HepG2 (cell line): ENCODE results near the gene MAN2C1. TPM values are rescaled to one million over a fixed set of nuclear protein-coding genes. Genes with fewer than 3 reads are reported as not detected.
"Not testable (repeated sequence)": the region's sequence is repeated elsewhere in the genome, so short reads cannot be mapped to it uniquely, and the experiment has no call there.

ENCODE experiments used
- ATAC-seq: fragments of 200-7000 bp; cut with Tn5 transposase; 3 replicates; pipeline ENCODE4 v1.9.1; 2020; ENCODE audit warnings: mild to moderate bottlenecking, moderate library complexity
- BruUV-seq: library from RNA; stranded (reverse); fragments of 400-500 nt; replicated peaks from 2 replicates; lab custom pipeline; 2021; lab: Mats Ljungman, UMichigan
- CTCF ChIA-PET: fragments of 300-600 bp; formaldehyde crosslinking; extraction: SDS; loops from one replicate; lab custom pipeline; 2021; ENCODE audit warnings: low total read pairs, inconsistent platforms, low intra/inter-chr PET ratio; lab: Yijun Ruan, JAX
- POLR2A ChIA-PET: fragments of 350-600 bp; sonication (Branson Sonifier 250); formaldehyde crosslinking; loops from one replicate; lab custom pipeline; 2020; ENCODE audit warnings: antibody characterized with exemption, inconsistent platforms; lab: Yijun Ruan, JAX
- DNase-seq: peaks from one replicate; pipeline ENCODE4 v3.0.0-alpha.2; 2015; ENCODE audit warnings: low spot score
- FAIRE-seq: peaks from 3 replicates; lab custom pipeline; 2011; peaks lifted over from hg19 to GRCh38; lab: Jason Lieb, UNC
- H2AFZ ChIP-seq: one replicate; pipeline ENCODE4 v1.6.1; 2011; ENCODE audit warnings: low read length, inconsistent platforms
- H3K27ac ChIP-seq: fragments of 300-600 bp; 3 replicates; pipeline ENCODE4 v1.8.0; 2011; ENCODE audit warnings: mixed run types, mild to moderate bottlenecking, mixed read lengths, low read length, inconsistent platforms; ENCODE audit not compliant: insufficient read depth; ENCODE audit errors: extremely low read length
- H3K27me3 ChIP-seq, 2 experiments: fragments of 200-600 bp in 1 of 2; 2 replicates in 1 of 2; 3 replicates in 1 of 2; pipeline versions ENCODE4 v1.6.0 to v1.8.0; 2011; ENCODE audit warnings: low read length in 2 of 2, mild to moderate bottlenecking in 2 of 2, moderate library complexity in 2 of 2, inconsistent platforms in 1 of 2; ENCODE audit not compliant: insufficient read depth in 2 of 2, control insufficient read depth in 1 of 2
- H3K36me3 ChIP-seq, 2 experiments: fragments of 200-600 bp in 1 of 2; replicated peaks in 1 of 2; 2 replicates in 1 of 2; 3 replicates in 1 of 2; pipeline versions ENCODE4 v1.5.1 to v1.8.0; 2011; ENCODE audit warnings: low read length in 2 of 2, inconsistent platforms in 1 of 2; ENCODE audit not compliant: insufficient read depth in 2 of 2, control insufficient read depth in 1 of 2
- H3K4me1 ChIP-seq: 2 replicates; pipeline ENCODE4 v1.5.1; 2012; ENCODE audit warnings: low read length, inconsistent platforms; ENCODE audit not compliant: insufficient read depth
- H3K4me2 ChIP-seq: 2 replicates; pipeline ENCODE4 v1.6.0; 2011; ENCODE audit warnings: low read depth, low read length, inconsistent platforms
- H3K4me3 ChIP-seq, 3 experiments: fragments of 200-600 bp in 1 of 3; sonication (generic), shearing (Covaris generic) in 1 of 3; replicated peaks in 1 of 3; 2 replicates each; pipeline ENCODE4 v1.5.1; 2011 to 2016; ENCODE audit warnings: low read length in 3 of 3, inconsistent platforms in 2 of 3, low read depth in 2 of 3, mild to moderate bottlenecking in 2 of 3, control low read depth in 1 of 3, mixed read lengths in 1 of 3; ENCODE audit not compliant: insufficient read depth in 1 of 3
- H3K79me2 ChIP-seq: one replicate; pipeline ENCODE4 v1.6.1; 2011; ENCODE audit warnings: low read length, inconsistent platforms; ENCODE audit not compliant: insufficient read depth
- H3K9ac ChIP-seq: 2 replicates; pipeline ENCODE4 v1.6.0; 2011; ENCODE audit warnings: mild to moderate bottlenecking, low read depth, low read length, inconsistent platforms; ENCODE audit not compliant: insufficient read depth
- H3K9me3 ChIP-seq: 2 replicates; pipeline ENCODE4 v1.5.1; 2012; ENCODE audit warnings: mild to moderate bottlenecking, low read length
- H4K20me1 ChIP-seq: 2 replicates; pipeline ENCODE4 v1.6.0; 2011; ENCODE audit warnings: inconsistent platforms, mild to moderate bottlenecking, low read length, moderate library complexity; ENCODE audit not compliant: insufficient read depth
- ARID5B ChIP-seq: IDR thresholded peaks from 2 replicates; pipeline ENCODE4 v1.4.0; 2020; ENCODE audit warnings: mild to moderate bottlenecking, missing genetic modification reagents
- CREB3 ChIP-seq: sonication (generic); formaldehyde crosslinking; IDR thresholded peaks from 2 replicates; pipeline ENCODE4 v1.5.0; 2020; ENCODE audit warnings: missing genetic modification reagents
- SMARCE1 ChIP-seq: fragments of 450-650 bp; IDR thresholded peaks from 2 replicates; pipeline ENCODE4 v1.6.1; 2017; ENCODE audit warnings: borderline replicate concordance
- TAF15 ChIP-seq: fragments of 200-400 bp; formaldehyde crosslinking; IDR thresholded peaks from one replicate; pipeline ENCODE4 v1.6.1; 2018; ENCODE audit warnings: mild to moderate bottlenecking, low read depth, low read length; ENCODE audit not compliant: poor library complexity, severe bottlenecking
- TEAD3 ChIP-seq: optimal IDR thresholded peaks from 2 replicates; pipeline ENCODE3; 2016; ENCODE audit warnings: borderline replicate concordance
- TEF ChIP-seq: sonication (generic); formaldehyde crosslinking; IDR thresholded peaks from 2 replicates; pipeline ENCODE4 v1.5.0; 2020; ENCODE audit warnings: missing genetic modification reagents
- ZNF121 ChIP-seq: sonication (generic); formaldehyde crosslinking; IDR thresholded peaks from 2 replicates; pipeline ENCODE4 v1.5.0; 2020; ENCODE audit warnings: mild to moderate bottlenecking, missing genetic modification reagents
- ZNF331 ChIP-seq: sonication (generic); formaldehyde crosslinking; IDR thresholded peaks from 2 replicates; pipeline ENCODE4 v1.4.0; 2020; ENCODE audit warnings: missing genetic modification reagents
- ZNF770 ChIP-seq: sonication (generic); formaldehyde crosslinking; IDR thresholded peaks from 2 replicates; pipeline ENCODE4 v1.5.0; 2020; ENCODE audit warnings: mild to moderate bottlenecking, missing genetic modification reagents
- ZSCAN31 ChIP-seq: sonication (generic); formaldehyde crosslinking; IDR thresholded peaks from 2 replicates; pipeline ENCODE4 v1.5.0; 2020; ENCODE audit warnings: low read depth, mild to moderate bottlenecking, missing genetic modification reagents
- WGBS: methylation state at CpG from one replicate; pipeline ENCODE4 v1.1.6; 2017; ENCODE audit warnings: low lambda C conversion rate; 5-methylcytosine and 5-hydroxymethylcytosine counted together
- in situ Hi-C: cut with HindIII; loops from 2 replicates; pipeline ENCODE4 v1.10.0; 2017; ENCODE audit warnings: low pct_unique_long_range_greater_than_20kb; ENCODE audit not compliant: extremely low pct_ligation_motif_present
- intact Hi-C: fragments of 100-400 bp; cut with micrococcal nuclease; formaldehyde crosslinking; loops from one replicate; pipeline ENCODE4 v1.10.0; 2022; ENCODE audit not compliant: unreplicated experiment
- polyA plus RNA-seq, 8 experiments: library from polyadenylated mRNA; depleted of rRNA in 3 of 8; stranded (reverse) in 7 of 8; unstranded in 1 of 8; fragments of >200 nt; fragmentation: Illumina TruSeq in 4 of 8; extraction: Trizol in 4 of 8; gene quantifications; 2 replicates each; pipeline versions ENCODE4 v1.2.1 to v1.2.3, GENCODE V29; 2011 to 2016; ENCODE audit warnings: low read depth in 4 of 8, missing spikeins in 1 of 8, mixed read lengths in 1 of 8; ENCODE audit not compliant: insufficient read depth in 1 of 8
- total RNA-seq, 5 experiments: library from RNA; depleted of rRNA; stranded (reverse); fragments of >200 nt; fragmentation: Illumina TruSeq; extraction: Trizol; gene quantifications; 2 replicates each; pipeline ENCODE4 v1.2.3, GENCODE V29; 2016; ENCODE audit warnings: low read depth in 1 of 5

MAN2C1 gene
- total and polyA plus RNA-seq, 2 of the 13 experiments (the other 11 are each of a cell fraction or from before 2014, with no cell fraction given), result 62.6 to 71.0 TPM

GRCh38 chr15:75312548-75312947 is 55.9 kb downstream of the MAN2C1 start:
- POLR2A ChIA-PET, H3K36me3 ChIP-seq, H3K79me2 ChIP-seq, H3K4me2 ChIP-seq, H3K9me3 ChIP-seq, H2AFZ ChIP-seq, FAIRE-seq, intact Hi-C loops, H3K4me3 ChIP-seq, ATAC-seq, DNase-seq, BruUV-seq, H3K9ac ChIP-seq, in situ Hi-C loops, CTCF ChIA-PET, H3K27ac ChIP-seq, H4K20me1 ChIP-seq: not testable (repeated sequence)
- WGBS, result 80% methylated on average over 1 of the region's 1 CpG
- Histone ChIP-seq H3K27me3 (peaks cover 0 to 13% of the 10 kb centered on the region in 2 experiments; a peak in 2 of 5 replicates), H3K4me1 (peaks cover 24% of the 10 kb centered on the region)

- DNase-seq (peak; percentile 30), ATAC-seq (peak; percentile 35; the same call in 2 of the 3 replicates), FAIRE-seq (peak; percentile 32)
- Histone ChIP-seq H3K36me3 (no peaks in the 10 kb centered on the region), H3K4me3 (no peak overlapping the region), H3K4me1 (peaks cover 25% of the 10 kb centered on the region), H3K79me2 (no peaks in the 10 kb centered on the region), H3K9ac (no peak overlapping the region), H2AFZ (no peak overlapping the region), H3K9me3 (no peaks in the 10 kb centered on the region), H3K27ac (no peak overlapping the region), H3K4me2 (peak overlapping the region; percentile 23; the same call in 1 of the 2 replicates), H3K27me3 (peaks cover 0 to 18% of the 10 kb centered on the region in 2 experiments; a peak in 3 of 5 replicates), H4K20me1 (no peaks in the 10 kb centered on the region)
- no TSS peak for BruUV-seq
- ChIA-PET POLR2A (no interaction called here), CTCF (no interaction called here)
- intact Hi-C loops (loop anchor here (10.0 kb wide), 1 partner anchor 275 kb away; no protein-coding TSS in a partner anchor), in situ Hi-C loops (no loop called here)
- no peak for TF ChIP-seq CREB3 (CRISPR knock-in tag)
- TF ChIP-seq ARID5B, result 0 out of 2 replicates have a peak, but pooled peaks have one; percentile 21
- TF ChIP-seq ZNF121 (CRISPR knock-in tag), result peak; percentile 78
- TF ChIP-seq SMARCE1, result no peak
- TF ChIP-seq ZNF331 (CRISPR knock-in tag), result no peak
- TF ChIP-seq ZSCAN31 (CRISPR knock-in tag), result no peak
- no peak for TF ChIP-seq TAF15
- peak; percentile 62 for TF ChIP-seq TEAD3 (CRISPR knock-in tag)
- no peak for TF ChIP-seq TEF (CRISPR knock-in tag)
- TF ChIP-seq ZNF770 (CRISPR knock-in tag), result peak; percentile 69
Measured at GRCh38 chr15:75309711-75310110, 58.7 kb downstream of the MAN2C1 start.
